Measurements from ENCODE around the gene WDR4. TPM values are rescaled to one million over a fixed set of nuclear protein-coding genes. Genes with fewer than 3 reads are reported as not detected.
"Not testable (repeated sequence)": the region's sequence is repeated elsewhere in the genome, so short reads cannot be mapped to it uniquely, and the experiment has no call there.

The WDR4 gene
- total and polyA plus RNA-seq, 5 donors = 3.7 to 7.7 (median 4.7) TPM

DNA sequence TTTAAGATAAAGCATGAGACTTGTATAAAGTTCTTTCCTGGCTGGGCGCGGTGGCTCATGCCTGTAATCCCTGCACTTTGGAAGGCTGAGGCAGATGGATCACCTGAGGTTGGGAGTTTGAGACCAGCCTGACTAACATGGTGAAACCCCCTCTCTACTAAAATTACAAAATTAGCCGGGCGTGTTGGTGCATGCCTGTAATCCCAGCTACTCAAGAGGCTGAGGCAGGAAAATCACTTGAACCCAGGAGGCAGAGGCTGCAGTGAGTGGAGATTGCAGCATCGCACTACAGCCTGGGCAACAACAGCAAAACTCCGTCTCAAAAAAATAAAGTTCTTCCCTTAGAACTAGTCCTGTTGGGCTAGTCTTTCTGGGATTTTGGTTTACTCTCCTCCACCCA, 32.6 kb upstream of the WDR4 start:
- not testable (repeated sequence) for H3K4me3 ChIP-seq (ENCODE audit: low read length); ATAC-seq; DNase-seq; H3K27me3 ChIP-seq (ENCODE audit: control insufficient read depth, insufficient read depth); H3K4me1 ChIP-seq (ENCODE audit: control insufficient read depth, insufficient read depth, low read length); H3K9me3 ChIP-seq (ENCODE audit: control insufficient read depth, low read length); H3K27ac ChIP-seq (ENCODE audit: low read length)
- intact Hi-C loops (cut with DNase I) = loop anchor here in 2 of 4 donors (10.0 kb wide), 2 partner anchors 53 to 63 kb away; partner anchors contain the start of gene PKNOX1 (in 1 of the 2)
- 94% methylated on average over 6 of the region's 6 CpGs for WGBS

DNA sequence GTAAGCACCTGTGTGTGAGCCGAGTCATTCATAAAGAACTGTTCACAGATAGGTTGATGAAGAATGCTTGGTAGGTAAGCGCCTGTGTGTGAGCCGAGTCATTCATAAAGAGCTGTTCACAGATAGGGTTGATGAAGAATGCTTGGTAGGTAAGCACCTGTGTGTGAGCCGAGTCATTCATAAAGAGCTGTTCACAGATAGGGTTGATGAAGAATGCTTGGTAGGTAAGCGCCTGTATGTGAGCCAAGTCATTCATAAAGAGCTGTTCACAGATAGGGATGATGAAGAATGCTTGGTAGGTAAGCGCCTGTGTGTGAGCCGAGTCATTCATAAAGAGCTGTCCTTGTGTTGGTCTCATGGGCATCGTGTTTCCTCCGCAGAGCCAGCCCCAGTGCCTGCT, 29.1 kb upstream of the WDR4 start:
- intact Hi-C loops (cut with DNase I); DNase-seq; H3K27ac ChIP-seq (ENCODE audit: low read length); ATAC-seq; H3K4me3 ChIP-seq (ENCODE audit: low read length); H3K27me3 ChIP-seq (ENCODE audit: control insufficient read depth, insufficient read depth); H3K4me1 ChIP-seq (ENCODE audit: control insufficient read depth, insufficient read depth, low read length); H3K9me3 ChIP-seq (ENCODE audit: control insufficient read depth, low read length): not testable (repeated sequence)
- 91% methylated on average over 9 of the region's 9 CpGs for WGBS

DNA sequence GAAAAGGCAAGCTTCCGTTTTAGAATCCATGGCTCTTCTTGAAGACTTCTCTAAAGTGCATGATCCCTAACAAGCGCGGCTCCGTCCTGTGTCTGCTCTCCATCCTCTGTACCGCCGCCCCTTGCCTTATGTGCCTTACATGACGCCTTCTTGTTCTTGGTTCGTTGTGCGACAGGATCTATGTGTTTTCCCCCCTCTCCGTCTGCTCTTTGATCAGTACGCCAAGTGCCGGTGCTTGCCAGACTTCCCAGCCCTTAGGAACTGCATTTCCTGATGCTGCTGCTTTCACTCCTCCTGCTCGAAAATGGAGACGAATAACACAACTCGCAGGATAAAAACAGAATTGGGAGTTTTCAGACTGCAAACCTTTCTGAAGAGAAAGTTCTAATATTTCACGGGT, 26.9 kb upstream of the WDR4 start:
- no peaks in the 10 kb centered on the region for H3K27me3 ChIP-seq (ENCODE audit: control insufficient read depth, insufficient read depth)
- DNase-seq (no peak), ATAC-seq (no peak)
- intact Hi-C loops (cut with DNase I) = no loop called here
- H3K9me3 ChIP-seq (ENCODE audit: control insufficient read depth, low read length) = no peaks in the 10 kb centered on the region
- H3K4me1 ChIP-seq (ENCODE audit: control insufficient read depth, insufficient read depth, low read length) = no peaks in the 10 kb centered on the region
- no peak overlapping the region for H3K4me3 ChIP-seq (ENCODE audit: low read length)
- 96% methylated on average over 16 of the region's 16 CpGs for WGBS
- H3K27ac ChIP-seq (ENCODE audit: low read length) = no peak overlapping the region

DNA sequence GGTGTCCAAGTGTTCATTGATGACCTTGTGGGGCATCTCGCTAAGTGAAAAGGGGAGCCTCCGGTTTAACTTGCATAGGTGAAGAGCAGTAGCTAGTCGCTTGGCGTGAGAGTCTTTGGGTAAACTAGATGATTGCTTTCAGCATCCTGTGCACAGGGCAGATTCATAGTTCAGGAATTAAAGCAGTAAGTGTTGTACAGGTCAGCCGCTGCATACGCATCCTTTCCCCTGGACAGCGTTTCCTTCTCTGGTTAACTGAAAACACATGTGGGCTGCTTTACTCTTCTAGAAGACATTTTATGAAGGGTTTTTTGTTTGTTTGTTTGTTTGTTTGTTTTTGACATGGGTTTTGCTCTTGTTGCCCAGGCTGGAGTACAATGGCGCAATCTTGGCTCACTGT, 25.9 kb upstream of the WDR4 start:
- 94% methylated on average over 8 of the region's 8 CpGs for WGBS
- DNase-seq (no peak), ATAC-seq (no peak)
- H3K27ac ChIP-seq (ENCODE audit: low read length) = no peak overlapping the region
- no peaks in the 10 kb centered on the region for H3K9me3 ChIP-seq (ENCODE audit: control insufficient read depth, low read length)
- H3K4me1 ChIP-seq (ENCODE audit: control insufficient read depth, insufficient read depth, low read length) = peaks cover 1% of the 10 kb centered on the region
- no peak overlapping the region for H3K4me3 ChIP-seq (ENCODE audit: low read length)
- H3K27me3 ChIP-seq (ENCODE audit: control insufficient read depth, insufficient read depth) = no peaks in the 10 kb centered on the region
- intact Hi-C loops (cut with DNase I) = no loop called here

DNA sequence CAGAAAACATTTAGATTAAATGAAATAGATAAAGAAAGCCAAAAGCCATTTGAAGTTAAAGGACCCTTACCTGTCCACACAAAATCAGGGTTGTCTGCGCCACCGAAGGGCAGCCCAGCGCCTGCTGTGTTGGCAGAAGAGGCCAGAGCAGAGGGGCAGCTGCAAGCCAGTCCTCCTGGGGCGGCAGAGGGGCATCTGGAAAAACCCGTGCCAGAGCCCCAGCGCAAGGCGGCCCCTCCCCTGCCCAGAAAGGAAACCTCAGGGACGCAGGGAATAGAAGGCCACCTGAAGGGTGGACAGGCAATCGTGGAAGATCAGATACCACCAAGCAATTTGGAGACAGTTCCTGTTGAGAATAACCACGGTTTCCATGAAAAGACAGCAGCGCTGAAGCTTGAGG, 24.5 kb upstream of the WDR4 start:
- intact Hi-C loops (cut with DNase I) = no loop called here
- no peak for ATAC-seq
- DNase-seq = no peak
- H3K27me3 ChIP-seq (ENCODE audit: control insufficient read depth, insufficient read depth) = no peaks in the 10 kb centered on the region
- H3K4me1 ChIP-seq (ENCODE audit: control insufficient read depth, insufficient read depth, low read length) = peaks cover 2% of the 10 kb centered on the region
- 94% methylated on average over 11 of the region's 11 CpGs for WGBS
- H3K4me3 ChIP-seq (ENCODE audit: low read length) = no peak overlapping the region
- no peak overlapping the region for H3K27ac ChIP-seq (ENCODE audit: low read length)
- H3K9me3 ChIP-seq (ENCODE audit: control insufficient read depth, low read length) = no peaks in the 10 kb centered on the region

DNA sequence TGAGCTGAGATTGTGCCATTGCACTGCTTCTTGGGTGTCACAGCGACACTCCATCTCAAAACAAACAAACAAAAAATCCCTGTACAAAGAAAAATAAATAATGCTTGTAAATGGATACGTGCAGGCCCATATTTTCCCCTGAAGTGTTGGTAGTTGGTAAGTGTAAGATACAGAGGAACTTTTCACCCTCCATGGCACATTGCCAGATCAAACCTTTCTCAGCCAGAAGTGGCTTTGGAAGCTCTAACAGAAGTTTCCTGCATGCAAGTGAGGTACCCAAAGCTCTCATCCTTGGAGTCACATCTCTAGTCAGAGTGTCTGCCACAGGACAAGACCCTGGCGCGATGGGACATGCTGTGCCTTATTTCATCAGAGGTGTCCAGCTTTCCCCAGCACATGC, 21.1 kb upstream of the WDR4 start:
- no peak overlapping the region for H3K4me3 ChIP-seq (ENCODE audit: low read length)
- H3K4me1 ChIP-seq (ENCODE audit: control insufficient read depth, insufficient read depth, low read length) = peaks cover 2% of the 10 kb centered on the region
- ATAC-seq (no peak), DNase-seq (no peak)
- 84% methylated on average over 4 of the region's 4 CpGs for WGBS
- no peak overlapping the region for H3K27ac ChIP-seq (ENCODE audit: low read length)
- no peaks in the 10 kb centered on the region for H3K9me3 ChIP-seq (ENCODE audit: control insufficient read depth, low read length)
- no peaks in the 10 kb centered on the region for H3K27me3 ChIP-seq (ENCODE audit: control insufficient read depth, insufficient read depth)
- intact Hi-C loops (cut with DNase I) = no loop called here

DNA sequence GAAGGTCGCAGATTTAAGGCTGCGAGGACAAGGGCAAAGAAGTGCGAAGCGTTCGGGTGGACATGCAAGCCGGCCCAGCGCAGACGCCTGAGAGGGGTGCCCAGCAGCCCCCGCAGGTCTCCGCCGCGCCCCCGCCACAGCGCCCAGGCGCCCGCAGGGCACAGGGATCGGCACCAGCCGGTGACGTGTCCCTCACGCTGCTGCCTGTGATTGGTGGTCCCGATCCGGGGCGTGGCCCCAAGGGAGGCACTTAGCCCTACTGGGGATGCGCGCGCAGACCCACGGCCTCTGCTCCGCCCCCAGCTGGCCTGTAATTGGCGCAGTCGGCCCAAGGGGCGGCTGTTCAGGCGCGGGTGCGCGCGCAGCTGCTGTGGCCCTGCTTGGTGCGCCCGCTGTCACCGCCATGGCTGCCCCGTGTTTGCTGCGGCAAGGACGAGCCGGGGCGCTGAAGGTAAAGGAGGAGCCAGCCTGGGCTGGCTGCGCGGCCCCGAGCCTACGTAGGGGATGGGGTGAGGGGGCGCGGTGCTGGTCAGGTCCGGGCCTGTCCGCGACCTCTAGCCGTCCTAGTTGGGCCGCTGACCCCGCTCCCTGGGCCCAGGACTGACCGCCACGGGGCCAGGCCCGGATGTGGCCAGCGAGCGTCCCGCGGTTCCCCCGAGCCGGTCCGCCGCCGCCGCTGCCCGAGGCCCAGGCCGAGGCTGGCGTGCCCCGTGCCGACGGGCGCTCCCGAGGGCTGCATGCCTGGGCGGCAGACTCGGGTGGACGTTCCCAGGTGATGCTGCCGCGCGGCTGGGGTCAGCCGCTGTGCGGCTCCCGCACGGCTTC, 13.8 kb upstream of the WDR4 start, which contains the start of gene NDUFV3:
TSS of gene NDUFV3 (plus strand) at position 379 of the 825 bp plus-strand sequence. CDS start at position 404, 25 bp downstream.
- Histone ChIP-seq H3K4me1 (ENCODE audit: control insufficient read depth, insufficient read depth, low read length) (peaks cover 5% of the 10 kb centered on the region), H3K9me3 (ENCODE audit: control insufficient read depth, low read length) (no peaks in the 10 kb centered on the region), H3K27me3 (ENCODE audit: control insufficient read depth, insufficient read depth) (no peaks in the 10 kb centered on the region), H3K27ac (ENCODE audit: low read length) (peak within 1 kb of the TSS; percentile 84), H3K4me3 (ENCODE audit: low read length) (peak within 1 kb of the TSS; percentile 44)
- WGBS = under 1% methylated on average over 87 of the region's 87 CpGs
- peak; percentile 99 for ATAC-seq
- intact Hi-C loops (cut with DNase I) = no loop called here
- peak; percentile 100 for DNase-seq

DNA sequence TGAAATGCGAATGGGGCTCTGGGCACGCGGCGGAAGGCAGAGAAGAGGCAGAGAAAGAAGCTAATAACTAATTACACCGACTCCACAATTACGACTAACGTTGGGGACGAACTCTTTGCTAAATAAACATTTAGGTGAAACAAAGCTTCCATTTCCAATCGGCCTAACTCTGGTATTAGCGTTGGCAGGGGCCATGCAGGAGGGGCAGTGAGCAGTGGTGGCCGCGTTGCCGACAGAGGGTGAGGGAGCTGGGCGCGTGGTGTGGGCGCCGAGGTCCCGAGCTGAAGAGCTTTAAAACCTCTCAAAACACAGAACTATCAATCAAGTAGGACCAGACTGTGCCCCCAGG, 13.2 kb upstream of the WDR4 start:
- 15% methylated on average over 18 of the region's 18 CpGs for WGBS
- Histone ChIP-seq H3K27ac (ENCODE audit: low read length) (peak overlapping the region; percentile 84), H3K27me3 (ENCODE audit: control insufficient read depth, insufficient read depth) (no peaks in the 10 kb centered on the region), H3K4me1 (ENCODE audit: control insufficient read depth, insufficient read depth, low read length) (peaks cover 5% of the 10 kb centered on the region), H3K4me3 (ENCODE audit: low read length) (peak overlapping the region; percentile 41), H3K9me3 (ENCODE audit: control insufficient read depth, low read length) (no peaks in the 10 kb centered on the region)
- ATAC-seq (peak; percentile 54 to 58), DNase-seq (no peak)
- intact Hi-C loops (cut with DNase I) = no loop called here

DNA sequence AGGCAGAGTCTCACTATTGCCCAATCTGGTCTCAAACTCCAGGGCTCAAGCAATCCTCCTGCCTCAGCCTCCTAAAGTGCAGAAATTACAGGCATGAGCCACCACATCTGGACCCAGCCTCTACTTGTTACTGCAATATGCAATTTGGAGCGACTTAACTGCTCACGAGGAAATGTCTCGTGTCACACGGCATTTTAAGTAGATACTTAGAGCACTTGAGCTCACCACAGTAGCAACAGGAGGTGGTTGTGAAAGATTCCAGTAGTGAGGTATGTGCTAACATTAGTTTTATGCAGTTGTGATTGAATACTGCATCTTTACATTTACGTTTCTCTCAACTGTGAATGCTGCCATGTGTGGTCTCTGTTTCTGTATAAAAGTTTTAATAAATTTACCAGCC, 8.0 kb upstream of the WDR4 start:
- WGBS = 68% methylated on average over 5 of the region's 5 CpGs
- Histone ChIP-seq H3K9me3 (ENCODE audit: control insufficient read depth, low read length) (no peaks in the 10 kb centered on the region), H3K27me3 (ENCODE audit: control insufficient read depth, insufficient read depth) (no peaks in the 10 kb centered on the region), H3K4me1 (ENCODE audit: control insufficient read depth, insufficient read depth, low read length) (peaks cover 2% of the 10 kb centered on the region), H3K4me3 (ENCODE audit: low read length) (no peak overlapping the region), H3K27ac (ENCODE audit: low read length) (no peak overlapping the region)
- intact Hi-C loops (cut with DNase I) = no loop called here
- ATAC-seq (no peak), DNase-seq (no peak)

DNA sequence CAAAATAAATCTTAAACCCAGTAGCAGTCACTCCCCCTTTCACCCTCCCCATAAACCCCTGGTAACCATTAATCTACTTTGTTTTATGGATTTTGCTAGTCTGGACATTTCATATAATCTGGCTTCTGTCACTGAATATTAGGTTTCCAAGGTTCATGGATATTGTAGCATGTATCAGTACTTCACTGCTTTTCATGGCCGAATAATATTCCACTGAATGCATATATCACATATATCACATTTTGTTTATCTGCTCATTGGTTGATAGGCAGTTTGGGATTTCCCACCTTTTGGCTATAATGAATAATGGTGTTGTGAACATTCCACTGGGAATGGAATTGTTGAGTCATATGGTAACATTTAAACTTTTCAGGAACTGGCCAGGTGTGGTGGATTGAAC, 4.6 kb upstream of the WDR4 start:
- ATAC-seq (no peak), DNase-seq (no peak)
- intact Hi-C loops (cut with DNase I) = no loop called here
- Histone ChIP-seq H3K27me3 (ENCODE audit: control insufficient read depth, insufficient read depth) (no peaks in the 10 kb centered on the region), H3K4me1 (ENCODE audit: control insufficient read depth, insufficient read depth, low read length) (no peaks in the 10 kb centered on the region), H3K27ac (ENCODE audit: low read length) (no peak overlapping the region), H3K4me3 (ENCODE audit: low read length) (no peak overlapping the region), H3K9me3 (ENCODE audit: control insufficient read depth, low read length) (no peaks in the 10 kb centered on the region)
- 95% methylated on average over 1 of the region's 1 CpG for WGBS

DNA sequence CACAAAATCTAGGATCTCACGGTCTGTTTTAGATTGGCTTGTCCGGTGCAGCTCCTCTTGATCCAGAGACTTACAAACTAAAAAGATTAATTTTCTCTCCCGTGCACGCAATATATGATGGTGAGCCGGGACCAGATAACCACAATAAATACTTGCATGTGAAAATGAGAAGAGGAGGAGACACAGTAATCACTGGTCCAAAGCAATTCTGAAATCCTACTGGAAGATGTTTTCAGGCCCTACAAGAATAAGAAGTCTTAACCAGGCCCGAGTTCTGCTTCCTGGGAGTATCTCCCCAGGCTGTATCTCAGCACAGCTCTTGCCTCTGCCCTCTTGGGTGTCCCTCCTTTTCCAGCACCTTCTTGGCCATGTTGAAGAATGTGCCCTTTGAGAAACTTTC, 1.0 kb upstream of the WDR4 start:
- H3K4me3 ChIP-seq (ENCODE audit: low read length) = peak overlapping the region; percentile 75
- 93% methylated on average over 6 of the region's 6 CpGs for WGBS
- no peak overlapping the region for H3K27ac ChIP-seq (ENCODE audit: low read length)

DNA sequence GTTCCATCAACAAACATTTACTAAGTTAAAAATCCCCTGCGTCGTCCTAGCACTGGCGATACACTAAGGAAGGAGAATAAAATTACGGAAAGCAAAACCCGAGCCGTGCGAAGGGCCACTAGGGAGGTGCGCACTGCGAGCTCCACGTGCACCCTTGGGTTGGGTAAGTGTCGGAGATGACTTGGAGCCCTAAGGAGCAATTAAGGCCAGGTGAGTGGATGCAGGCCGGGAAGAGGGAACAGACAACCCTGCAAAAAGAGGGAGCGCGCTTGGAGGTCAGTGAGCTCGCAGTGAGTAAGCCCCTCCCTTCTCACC, 704 bp downstream of the WDR4 start:
- under 1% methylated on average over 15 of the region's 15 CpGs for WGBS
- intact Hi-C loops (cut with DNase I) = no loop called here
- H3K4me3 ChIP-seq (ENCODE audit: low read length) = peak overlapping the region; percentile 75
- no peaks in the 10 kb centered on the region for H3K9me3 ChIP-seq (ENCODE audit: control insufficient read depth, low read length)
- DNase-seq = no peak
- H3K27ac ChIP-seq (ENCODE audit: low read length) = peak overlapping the region; percentile 22
- H3K4me1 ChIP-seq (ENCODE audit: control insufficient read depth, insufficient read depth, low read length) = no peaks in the 10 kb centered on the region
- no peak for ATAC-seq
- H3K27me3 ChIP-seq (ENCODE audit: control insufficient read depth, insufficient read depth) = no peaks in the 10 kb centered on the region

More for the DNA sequence above, 1.0 kb upstream of the WDR4 start:
- Histone ChIP-seq H3K4me1 (ENCODE audit: control insufficient read depth, insufficient read depth, low read length) (no peaks in the 10 kb centered on the region), H3K9me3 (ENCODE audit: control insufficient read depth, low read length) (no peaks in the 10 kb centered on the region), H3K27me3 (ENCODE audit: control insufficient read depth, insufficient read depth) (no peaks in the 10 kb centered on the region)
- no peak for ATAC-seq
- no peak for DNase-seq
- intact Hi-C loops (cut with DNase I) = no loop called here
